Activated CD8-positive, alpha-beta memory T cell treated with anti-CD3 and anti-CD28 coated beads, Interleukin-2, amount 50 U/mL, for 24 hours (primary cell): ENCODE measurements around the gene MAPK8.

ENCODE experiments used
- DNase-seq: peaks from one replicate; pipeline ENCODE4 v3.0.0-alpha.2; 2020; ENCODE audit errors: extremely low read depth

Gene MAPK8

DNA sequence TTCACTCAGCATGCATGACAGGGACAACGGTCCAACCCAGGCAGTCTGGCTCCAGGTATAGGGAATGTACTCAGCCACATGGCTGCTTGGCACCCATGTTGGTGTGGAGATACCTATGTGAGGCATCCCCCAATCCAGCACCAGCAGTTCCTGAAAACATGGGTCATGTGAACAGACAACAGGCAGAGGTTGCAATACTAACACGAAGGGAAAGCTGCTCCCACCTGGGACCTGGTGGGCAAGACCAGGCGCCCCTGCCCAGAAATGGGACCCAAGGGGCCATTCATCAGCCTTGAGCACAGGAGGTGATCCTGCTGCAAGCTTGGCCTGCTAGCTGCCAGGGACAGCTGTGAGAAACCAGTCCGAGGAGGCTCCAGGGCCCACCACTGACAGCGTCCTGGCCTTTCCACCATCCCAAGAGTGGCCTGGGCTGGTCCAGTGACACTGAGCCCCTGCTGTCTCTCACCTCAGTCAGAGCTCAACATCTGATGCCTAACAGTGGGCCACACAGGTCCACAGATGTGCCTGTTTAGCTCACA, 156.1 kb downstream of the MAPK8 start:
- DNase-seq = no peak

DNA sequence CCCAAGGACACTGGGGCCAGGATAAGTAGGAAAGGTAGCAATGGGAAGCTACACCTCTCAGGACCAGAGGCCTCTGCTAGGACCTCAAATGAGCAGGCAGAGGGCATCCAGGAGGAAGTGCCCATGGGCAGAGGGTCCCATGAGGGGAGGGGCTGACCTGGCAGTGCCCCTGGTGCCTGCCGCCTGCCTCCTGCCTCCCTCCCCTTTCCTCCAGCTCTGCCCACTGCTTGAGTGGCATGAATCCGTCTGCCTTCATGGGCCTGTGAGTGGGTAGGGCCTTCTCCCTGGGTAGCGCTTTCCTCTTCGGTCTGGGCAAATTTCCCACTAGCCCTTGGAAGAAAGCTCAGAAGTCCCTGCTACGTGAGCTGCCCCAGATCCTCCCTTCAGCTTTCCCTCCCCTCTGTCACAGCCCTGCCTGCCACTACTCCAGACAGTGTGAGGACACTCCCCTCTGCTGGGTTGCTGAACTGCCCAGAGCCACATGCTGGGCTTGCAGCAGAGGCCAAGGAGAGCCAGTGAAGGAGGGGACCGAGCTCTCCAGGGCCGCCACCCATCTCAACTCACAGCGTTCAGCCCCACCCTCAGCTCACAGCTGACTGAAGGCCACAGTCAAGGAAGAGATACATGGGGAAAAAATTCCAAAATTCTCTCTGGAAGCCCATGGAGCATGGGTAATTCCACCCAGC, 157.0 kb downstream of the MAPK8 start:
- no peak for DNase-seq

DNA sequence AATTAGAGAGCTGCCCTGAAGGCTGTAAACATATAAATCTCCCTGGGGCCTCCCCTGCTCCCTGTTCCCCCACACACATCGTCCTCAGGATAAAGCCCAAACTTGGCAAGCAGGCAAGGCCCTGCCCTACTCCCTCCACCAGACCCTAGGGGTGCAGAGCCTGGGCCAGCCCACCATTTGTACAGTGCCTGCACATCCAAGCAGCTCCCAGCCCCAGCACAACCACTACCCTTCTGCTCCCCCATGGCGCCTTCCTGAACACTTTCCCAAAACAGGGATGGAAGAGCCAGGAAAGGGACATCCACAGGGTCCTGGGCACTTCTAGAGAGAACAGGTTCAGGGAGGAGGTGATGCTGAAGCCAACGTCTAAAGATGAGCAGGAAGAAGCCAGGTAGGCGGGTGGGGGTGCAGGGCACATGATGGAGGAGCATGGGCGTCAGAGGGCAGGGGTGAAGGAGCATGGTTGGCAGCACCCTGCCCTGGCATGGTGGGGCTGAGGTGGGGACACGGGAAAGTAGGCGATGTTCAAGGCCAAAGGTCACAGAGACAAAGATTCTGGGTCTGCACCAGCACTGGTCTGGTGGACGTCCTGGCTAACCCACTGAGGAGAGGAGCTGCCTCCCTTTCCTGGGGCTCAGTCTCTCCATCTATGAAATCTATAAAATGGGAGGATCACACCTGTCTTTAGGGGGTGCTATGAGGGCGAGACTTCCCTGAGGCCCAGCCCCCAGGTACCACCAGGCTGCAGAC, 157.8 kb downstream of the MAPK8 start:
- no peak for DNase-seq

DNA sequence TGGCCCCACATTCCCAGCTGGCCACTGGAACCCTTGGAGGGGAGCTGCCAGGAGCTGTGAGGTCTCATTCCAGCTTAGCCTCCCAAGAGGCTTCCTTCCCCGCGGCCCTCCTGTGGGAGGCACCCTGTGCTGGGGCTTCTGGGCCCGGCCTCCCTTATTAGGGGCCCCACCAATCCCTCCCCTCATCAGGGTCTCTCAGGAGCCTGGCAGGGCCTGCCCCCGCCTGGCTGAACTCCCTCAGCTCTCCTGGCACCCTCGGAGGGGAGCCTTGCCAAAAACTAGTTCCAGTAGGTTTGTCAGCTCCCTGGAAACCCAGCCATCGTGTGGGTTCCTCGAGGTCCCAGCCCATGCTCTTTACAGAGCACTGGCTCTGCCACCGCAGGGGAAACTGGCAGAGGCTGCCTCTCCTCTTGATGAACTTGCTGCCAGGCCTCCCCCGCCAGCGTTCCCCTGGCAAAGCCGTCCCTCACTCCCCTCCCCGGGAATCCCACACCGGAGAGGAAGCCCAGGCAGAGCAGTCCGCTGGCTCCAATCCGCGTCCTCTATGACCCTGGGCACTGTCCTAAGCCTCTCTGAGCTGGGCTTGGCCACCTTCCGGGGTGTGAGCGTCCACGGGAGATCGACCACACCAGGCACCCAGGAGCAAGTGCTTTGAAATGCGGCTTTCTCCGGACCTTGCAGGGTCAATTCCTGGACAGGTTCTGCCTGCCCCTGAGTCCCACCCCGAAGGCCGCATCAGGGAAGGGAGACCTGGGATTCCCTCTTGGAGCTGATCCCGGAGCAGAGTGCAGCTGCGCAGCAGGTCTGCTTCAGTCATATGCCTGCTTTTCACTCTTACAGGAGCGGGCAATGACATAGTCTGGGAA, 158.6 kb downstream of the MAPK8 start:
- no peak for DNase-seq

DNA sequence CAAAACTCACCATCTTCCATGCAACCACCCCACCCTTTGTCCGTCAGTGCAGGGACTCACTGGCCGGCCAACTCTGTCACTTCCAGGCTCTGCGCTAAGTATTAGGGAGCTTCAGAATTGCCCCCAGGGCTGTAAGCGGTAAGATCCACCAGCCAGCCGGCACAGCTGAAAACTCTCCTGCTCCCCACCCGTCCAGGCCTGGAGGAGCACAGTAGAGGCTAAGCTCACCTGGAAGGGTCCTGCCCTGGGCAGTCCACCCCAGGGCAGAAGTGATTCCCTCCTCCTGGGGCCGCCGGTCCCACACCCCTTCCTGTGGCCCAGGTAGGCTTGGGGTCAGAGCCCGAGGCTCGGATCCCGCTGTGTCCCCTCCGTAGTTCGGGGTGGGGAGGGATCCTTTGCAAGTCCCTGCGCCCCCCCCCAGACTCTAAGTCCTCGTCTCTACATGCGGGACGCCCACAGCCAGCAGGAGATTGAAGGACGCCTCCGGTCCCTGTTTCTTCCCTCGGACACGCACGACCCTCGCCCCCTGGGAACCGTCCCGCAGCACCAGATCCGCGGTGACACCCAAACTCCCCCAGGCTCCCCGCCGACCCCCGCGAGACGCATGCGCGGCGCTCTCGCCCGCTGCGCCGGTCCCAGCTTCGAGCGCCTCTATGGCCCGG, 159.5 kb downstream of the MAPK8 start:
- no peak for DNase-seq

DNA sequence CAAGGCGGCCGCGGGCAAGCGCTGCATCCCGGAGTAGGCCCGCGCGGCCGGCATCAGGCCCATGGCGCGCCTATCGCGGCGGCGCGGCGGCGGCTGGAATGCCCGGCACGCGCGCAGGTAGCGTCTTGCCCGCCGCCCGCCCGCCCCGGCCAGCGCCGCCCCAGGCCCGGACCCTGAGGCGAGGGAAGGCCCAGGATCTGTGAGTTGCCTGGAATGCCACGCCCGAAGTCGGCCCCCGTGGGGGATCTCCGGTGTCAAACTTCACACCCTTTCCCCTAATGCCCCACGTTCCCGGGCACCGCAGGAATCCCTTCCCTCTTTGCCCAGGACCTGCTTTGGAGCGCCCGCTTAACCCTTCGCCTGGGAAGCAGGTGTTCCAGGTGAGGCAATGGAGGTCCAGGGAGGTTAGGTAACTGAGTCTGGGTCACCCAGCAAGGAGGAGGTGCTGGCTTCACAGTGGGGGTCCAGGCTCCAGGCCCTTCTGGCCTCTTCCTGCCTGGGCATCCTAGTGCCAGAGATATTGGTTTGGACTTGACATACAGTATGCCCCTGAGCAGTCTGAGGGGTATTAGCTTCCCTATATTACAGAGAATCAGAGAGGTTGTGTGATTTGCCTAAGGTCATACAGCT, 160.2 kb downstream of the MAPK8 start:
- no peak for DNase-seq

DNA sequence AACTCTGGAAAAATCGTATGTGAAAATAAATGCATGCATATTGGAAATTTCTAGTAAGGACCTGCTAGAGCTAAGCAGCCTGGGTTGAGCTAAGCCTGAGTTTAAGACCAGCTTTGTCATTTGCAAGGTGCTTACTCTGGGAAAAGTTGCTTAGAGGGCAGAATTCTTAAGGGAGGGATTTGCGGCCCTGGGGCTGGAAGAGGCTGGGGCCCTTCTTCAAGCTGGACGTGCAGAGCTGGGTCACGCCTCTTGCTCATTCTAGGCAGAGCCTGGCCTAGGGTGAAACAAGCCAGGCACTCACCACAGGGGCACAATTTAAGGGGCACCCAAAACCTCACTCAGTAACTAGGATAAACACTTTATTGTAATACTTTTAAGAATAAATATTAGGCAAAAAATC, 161.2 kb downstream of the MAPK8 start:
- DNase-seq = no peak

DNA sequence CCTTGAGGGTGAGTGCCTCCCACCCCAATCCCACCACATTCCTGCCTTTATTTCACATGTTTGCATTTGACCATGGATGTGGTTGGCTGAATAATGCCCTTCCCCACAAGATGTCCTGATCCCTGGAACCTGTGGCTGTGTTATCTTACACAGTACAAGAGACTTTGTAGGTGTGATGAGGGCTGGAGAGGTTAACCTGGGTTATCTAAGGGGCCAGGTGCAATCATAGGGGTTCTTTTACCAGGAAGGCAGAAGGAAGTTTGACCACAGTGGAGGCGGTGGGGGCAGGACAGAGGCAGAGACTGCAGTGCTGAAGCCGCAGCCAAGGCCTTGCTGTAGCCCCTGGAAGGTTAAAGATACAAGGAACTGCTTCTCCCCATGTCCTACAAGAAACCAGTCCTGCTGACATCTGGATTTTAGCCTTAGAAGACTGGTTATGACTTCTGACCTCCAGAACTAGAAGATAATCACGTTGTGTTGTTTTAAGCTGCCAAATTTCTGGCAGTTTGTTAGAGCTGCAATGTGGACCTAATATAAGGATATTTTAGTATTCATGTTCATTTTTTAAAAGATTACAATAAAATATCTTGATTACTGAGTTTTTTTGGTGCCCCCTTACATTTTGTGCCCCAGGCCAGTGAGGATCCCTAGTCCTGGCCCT, 161.8 kb downstream of the MAPK8 start:
- DNase-seq = no peak

DNA sequence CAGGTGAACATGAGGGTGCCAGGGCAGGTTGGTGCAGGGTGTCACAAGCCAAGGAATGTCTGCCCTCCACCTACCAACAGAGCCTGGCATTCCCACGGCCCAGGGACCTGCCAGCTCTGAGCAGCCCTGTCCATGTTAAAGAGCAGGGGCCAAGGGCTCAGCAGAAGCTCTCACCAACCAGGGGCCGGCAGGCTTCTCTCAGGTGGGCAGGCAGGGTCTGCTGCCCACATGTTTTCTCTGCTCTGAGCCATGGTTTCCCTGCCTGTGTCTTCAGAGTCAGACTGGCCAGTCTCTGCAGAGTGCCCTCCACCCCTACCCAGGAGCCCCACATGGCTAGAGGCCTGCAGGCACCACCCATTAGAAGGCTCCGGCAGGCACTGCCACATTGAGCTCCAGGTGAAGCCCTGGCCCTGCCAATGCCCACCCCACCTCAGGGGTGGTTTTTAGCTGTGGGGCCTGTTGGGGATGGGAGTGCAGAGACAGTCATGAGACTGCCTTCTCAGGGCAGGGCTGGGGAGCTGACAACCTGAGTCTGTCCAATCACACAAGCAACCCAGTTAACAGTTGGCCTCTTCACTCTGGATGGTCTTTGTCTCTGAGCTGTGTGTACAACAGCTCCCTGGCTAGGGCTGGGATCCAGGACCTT, 162.5 kb downstream of the MAPK8 start:
- no peak for DNase-seq

DNA sequence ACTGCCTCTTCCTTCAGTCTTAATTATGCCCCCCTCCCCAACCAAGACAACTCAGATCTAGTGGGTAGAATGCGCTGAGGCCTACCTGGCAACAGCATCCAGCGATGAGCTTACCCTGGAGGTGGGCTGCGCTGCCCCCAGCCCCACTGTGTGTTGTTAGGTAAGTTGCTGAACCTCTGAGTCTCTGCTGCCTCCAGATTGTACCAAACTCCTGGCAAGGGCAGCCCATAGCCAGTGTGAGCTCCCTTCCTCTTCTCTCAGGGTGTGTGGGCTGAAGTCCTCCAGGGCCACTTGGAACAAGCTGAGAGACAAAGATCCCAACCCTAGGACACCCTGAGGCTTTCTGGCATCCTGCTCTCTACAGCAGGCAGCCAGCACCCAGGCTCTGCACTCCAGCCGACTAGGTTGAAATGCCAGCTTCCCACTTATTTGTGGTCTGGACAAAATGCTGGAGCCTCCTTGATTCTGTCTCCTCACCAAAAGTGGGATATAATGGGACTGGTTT, 163.1 kb downstream of the MAPK8 start:
- DNase-seq = no peak

DNA sequence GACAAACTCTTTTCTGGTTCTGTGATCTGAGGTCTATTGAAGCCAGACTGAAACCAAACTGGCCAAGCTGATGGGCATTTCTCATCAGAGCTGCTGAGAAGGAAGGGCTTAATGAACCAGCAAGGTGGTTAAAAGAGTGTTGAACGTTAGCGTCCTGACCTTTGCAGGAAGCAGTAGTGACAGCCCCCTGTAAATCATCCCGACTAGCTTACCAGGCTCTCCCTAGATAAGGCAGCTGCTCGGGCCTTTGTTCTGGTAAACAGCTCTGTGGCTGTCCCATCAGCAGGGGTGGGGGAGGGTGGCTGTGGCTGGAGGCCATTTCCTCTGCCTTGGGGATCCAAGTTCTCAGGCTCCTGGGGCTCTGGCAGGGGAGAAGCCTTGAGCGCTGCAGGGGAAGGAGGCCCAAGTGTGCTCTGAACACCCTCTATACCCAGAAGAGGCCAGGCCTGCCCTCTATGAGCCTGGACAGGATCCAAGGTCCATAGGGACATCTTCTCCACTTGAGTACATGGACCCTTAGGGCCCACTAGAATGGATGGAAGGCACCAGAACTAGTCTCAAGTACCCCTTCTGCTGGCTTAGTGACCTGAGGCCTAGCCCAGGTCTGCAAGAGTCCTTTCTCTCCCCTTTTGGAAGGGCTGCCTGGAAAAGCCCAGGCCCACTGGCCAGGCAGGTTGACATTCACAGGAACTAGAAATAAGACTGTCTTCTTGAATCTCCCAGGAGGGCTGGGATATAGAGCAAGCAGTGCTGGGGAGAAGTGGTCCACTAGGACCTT, 163.8 kb downstream of the MAPK8 start:
- no peak for DNase-seq

DNA sequence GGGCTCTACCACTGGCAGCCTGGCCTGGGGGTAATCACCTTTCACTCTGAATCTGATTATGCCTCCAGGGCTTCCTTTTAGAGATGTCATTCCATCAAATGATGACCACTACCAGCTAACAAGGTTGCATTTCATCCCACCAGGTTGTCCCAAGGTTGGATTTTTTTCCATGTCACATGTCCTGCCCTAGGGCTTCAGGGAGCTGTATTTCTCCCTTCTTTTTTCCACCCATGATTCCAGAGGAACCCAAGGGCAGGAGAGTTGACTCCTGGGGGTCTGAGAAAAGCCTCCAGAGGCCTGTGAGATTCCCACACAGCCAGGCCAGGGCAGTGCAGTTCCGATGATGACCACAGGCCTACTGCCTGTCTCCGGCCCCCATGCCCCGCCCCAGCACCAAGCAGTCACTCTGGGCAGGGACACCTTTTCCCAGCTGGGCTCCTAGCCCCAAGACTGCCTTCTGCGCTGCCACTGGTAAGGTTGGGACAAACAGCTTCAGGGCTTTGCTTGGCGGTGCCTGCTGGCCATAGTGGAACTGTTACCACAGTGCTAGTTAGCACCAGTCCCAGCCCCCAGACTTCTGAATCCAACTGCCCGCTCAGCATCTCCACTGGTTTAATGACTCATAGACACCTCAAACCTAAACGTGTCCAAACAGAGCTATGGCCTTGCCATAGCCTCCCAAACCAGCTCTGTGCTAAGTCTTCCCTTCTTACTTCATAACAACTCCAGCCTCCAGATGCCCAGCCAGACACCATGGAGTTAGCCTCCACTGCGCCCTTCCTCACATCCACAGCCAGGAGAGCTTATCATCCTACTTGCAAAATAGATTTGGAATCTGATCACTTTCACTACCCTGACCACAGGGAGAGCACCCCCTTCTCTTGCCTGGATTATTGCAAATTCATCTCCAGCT, 164.7 kb downstream of the MAPK8 start:
- DNase-seq = no peak

DNA sequence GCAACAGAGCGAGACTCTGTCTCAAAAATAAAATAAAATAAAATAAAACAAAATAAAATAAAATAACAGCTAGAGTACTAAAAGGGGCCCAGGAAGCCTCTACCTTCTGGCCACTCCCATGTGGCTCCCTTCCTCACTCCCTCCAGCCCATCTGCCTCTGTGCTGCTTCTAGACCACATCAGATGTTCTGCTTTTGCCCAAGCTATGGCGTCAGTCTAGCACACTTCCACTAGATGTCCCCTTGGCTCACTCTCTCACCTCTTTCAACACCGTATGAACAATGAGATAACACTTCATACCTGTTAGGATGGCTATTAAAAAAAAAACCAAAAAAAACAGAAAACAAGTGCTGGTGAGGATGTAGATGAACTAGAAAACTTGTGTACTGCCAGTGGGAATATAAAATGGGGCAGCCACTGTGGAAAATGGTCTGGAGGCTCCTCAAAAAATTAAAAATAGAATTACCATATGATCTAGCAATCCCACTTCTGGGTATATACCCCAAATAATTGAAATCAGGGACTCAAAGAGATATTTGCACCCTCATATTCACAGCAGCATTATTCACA, 166.1 kb downstream of the MAPK8 start:
- DNase-seq = no peak

DNA sequence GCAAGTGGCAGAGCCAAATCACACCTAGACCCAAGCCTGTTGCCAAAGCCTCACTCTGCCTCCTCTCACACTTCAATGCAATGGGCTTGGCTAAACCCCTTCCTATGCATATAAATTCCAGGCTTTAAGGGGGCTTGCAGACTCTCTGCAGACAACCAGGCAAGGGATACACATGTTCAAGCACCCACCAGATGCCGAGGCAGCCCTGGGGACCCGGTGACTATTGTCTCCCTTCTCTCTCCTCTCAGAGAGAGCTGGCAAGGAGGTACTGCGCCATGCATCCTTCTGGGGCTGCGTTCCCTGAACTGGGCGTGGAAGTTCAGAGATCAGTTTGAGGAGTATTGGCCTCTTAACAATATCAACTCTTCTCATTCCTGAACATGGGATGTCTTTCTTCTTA, 167.2 kb downstream of the MAPK8 start:
- no peak for DNase-seq

DNA sequence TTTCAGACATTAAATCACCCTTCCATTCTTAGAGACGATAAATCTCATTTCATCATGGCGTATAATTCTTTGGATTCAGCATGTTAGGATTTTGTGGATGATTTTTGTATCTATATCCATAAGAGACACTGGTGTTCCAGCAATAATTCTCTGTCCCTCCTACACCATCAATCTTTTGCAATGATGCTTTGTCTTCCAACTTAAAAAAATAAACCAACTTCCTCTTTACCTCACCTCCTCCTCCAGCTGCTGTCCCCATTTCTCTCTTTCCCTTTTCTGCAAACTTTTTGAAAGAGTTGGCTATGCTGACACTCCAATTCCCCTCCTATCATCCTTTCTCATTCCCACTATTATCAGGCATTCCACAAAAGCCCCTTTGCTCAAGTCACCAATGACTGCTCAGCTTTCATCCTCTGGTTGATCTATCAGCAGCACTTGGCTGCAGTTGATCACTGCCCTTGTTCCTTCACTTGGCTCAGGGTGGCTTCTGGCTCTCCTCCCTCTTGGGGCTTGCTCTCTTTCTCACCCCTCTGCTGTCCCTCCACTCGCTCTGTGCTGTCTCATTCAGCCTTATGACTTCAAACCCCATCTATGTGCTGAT, 168.4 kb downstream of the MAPK8 start:
- DNase-seq = no peak

DNA sequence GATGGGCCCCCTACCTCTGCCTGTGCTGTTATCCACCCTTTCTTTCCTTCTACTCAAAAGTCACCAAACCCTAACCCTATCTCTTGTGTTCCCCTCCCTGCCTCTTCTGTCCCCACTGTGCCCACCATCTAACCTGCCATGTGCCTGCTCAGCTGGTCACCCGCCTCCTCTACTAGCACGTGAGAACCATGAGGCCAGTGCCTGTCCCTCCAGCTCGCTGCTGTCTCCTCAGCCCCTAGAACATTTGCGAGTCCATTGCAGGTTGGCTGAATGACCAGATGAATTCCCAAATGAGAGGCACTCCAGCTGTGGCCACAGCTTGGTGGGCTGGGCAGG, 169.4 kb downstream of the MAPK8 start:
- DNase-seq = no peak

DNA sequence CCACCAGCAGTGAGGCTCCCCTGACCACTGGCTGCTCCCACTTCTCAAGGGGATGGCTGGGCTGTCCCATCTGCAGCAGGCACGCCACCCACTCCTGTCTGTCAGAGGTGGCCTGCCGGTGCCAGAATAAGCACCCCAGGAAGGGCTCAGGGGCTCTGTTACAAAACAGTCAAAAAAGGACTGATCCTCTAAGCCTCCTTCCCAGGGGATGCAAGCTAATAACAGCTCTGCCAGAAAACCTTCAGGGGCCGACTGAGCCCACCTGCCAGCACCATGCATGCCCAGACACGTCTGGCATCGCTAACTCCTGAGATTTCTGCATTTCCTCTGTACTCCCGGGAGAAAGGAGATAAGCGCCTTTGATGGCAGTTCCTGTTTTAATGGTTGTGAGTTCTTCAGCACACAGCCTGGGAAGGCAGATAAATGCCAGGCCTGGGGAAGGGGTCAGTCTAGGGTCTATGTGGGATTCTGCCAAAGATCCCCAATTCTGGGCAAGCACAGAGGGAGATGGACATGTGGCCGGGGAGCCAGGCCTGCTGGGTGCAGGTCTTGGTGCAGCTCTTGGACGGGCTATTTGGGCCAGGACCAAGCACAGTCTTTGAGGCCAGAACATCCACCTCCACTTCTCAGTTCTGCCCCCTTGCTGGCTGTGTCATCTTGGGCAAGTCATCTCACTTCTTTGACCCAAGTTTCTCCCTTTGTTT, 170.0 kb downstream of the MAPK8 start:
- no peak for DNase-seq
